Stimulated activated CD8-positive, alpha-beta memory T cell treated with anti-CD3 and anti-CD28 coated beads, Interleukin-4, amount 100 ng/mL, for 4 hours (primary cell): Measurements from ENCODE around the gene DIP2C.

Source experiments
- DNase-seq, 2 donors: peaks; one replicate each; pipeline ENCODE4 v3.0.0-alpha.2; 2020; ENCODE audit warnings: low read depth in 2 of 2, low spot score in 1 of 2

DIP2C gene

GRCh38 chr10:290026-290725 is 399.3 kb downstream of the DIP2C start:
- DNase-seq, result no peak

GRCh38 chr10:289581-289980 is 399.9 kb downstream of the DIP2C start:
- DNase-seq, result no peak

- no peak for DNase-seq
These were observed 400.9 kb downstream of the DIP2C start for GRCh38 chr10:288316-289200.

- DNase-seq, result no peak
These were observed 401.7 kb downstream of the DIP2C start for GRCh38 chr10:287814-288213.

GRCh38 chr10:287026-287709 is 402.3 kb downstream of the DIP2C start:
- no peak for DNase-seq

- no peak for DNase-seq
These were observed 404.3 kb downstream of the DIP2C start for GRCh38 chr10:285216-285615.

- DNase-seq, result no peak
These were observed 405.5 kb downstream of the DIP2C start for GRCh38 chr10:283916-284356.

- no peak for DNase-seq
These were observed 406.4 kb downstream of the DIP2C start for GRCh38 chr10:283140-283479.

- DNase-seq, result no peak
These were observed 407.0 kb downstream of the DIP2C start for GRCh38 chr10:282294-283139.

GRCh38 chr10:279655-280054 is 409.8 kb downstream of the DIP2C start:
- no peak for DNase-seq

GRCh38 chr10:279232-279631 is 410.2 kb downstream of the DIP2C start:
- DNase-seq, result no peak

GRCh38 chr10:278707-279106 is 410.8 kb downstream of the DIP2C start:
- DNase-seq, result no peak

- DNase-seq, result no peak
These were observed 411.5 kb downstream of the DIP2C start for GRCh38 chr10:277963-278362.

- no peak for DNase-seq
These were observed 413.8 kb downstream of the DIP2C start for GRCh38 chr10:275680-276079.

GRCh38 chr10:274866-275265 is 414.6 kb downstream of the DIP2C start:
- DNase-seq, result no peak

GRCh38 chr10:273088-273487 is 416.4 kb downstream of the DIP2C start:
- DNase-seq, result no peak

- DNase-seq, result no peak
These were observed 417.7 kb downstream of the DIP2C start for GRCh38 chr10:271722-272121.

- no peak for DNase-seq
These were observed 418.3 kb downstream of the DIP2C start for GRCh38 chr10:271201-271600.

- DNase-seq, result no peak
These were observed 419.9 kb downstream of the DIP2C start for GRCh38 chr10:269440-270074.

- DNase-seq, result no peak
These were observed 421.8 kb downstream of the DIP2C start for GRCh38 chr10:267705-268104.
